Dendritic cell treated with granulocyte-macrophage colony-stimulating factor and Interleukin-4, amounts not matched to agents 40 ng/mL and 50 ng/mL, for 4 days (primary cell): ENCODE results near the gene INTU.

Experiments used
- H3K27ac Mint-ChIP-seq: one replicate; pipeline ENCODE4 v1.8.0; 2022; ENCODE audit warnings: mild to moderate bottlenecking, mixed read lengths
- H3K27me3 Mint-ChIP-seq: one replicate; pipeline ENCODE4 v1.8.0; 2022; ENCODE audit warnings: mild to moderate bottlenecking, mixed read lengths
- H3K36me3 Mint-ChIP-seq: one replicate; pipeline ENCODE4 v1.8.0; 2022; ENCODE audit warnings: low read depth, mixed read lengths
- H3K4me1 Mint-ChIP-seq: one replicate; pipeline ENCODE4 v1.8.0; 2022; ENCODE audit warnings: low read depth, mixed read lengths
- H3K4me3 Mint-ChIP-seq: one replicate; pipeline ENCODE4 v1.8.0; 2022; ENCODE audit warnings: mild to moderate bottlenecking, moderate library complexity, mixed read lengths
- H3K9me3 Mint-ChIP-seq: one replicate; pipeline ENCODE4 v1.8.0; 2022; ENCODE audit warnings: mixed read lengths
- intact Hi-C: fragments of 100-400 bp; cut with micrococcal nuclease; formaldehyde crosslinking; loops from one replicate; pipeline ENCODE4 v1.15.0; 2022

Gene INTU

GRCh38 chr4:127667116-127667515, 34.4 kb downstream of the INTU start:
- no peaks in the 10 kb centered on the region for H3K9me3 Mint-ChIP-seq
- no peaks in the 10 kb centered on the region for H3K27me3 Mint-ChIP-seq
- no peaks in the 10 kb centered on the region for H3K36me3 Mint-ChIP-seq
- no peaks in the 10 kb centered on the region for H3K4me1 Mint-ChIP-seq
- H3K27ac Mint-ChIP-seq: no peak overlapping the region
- no peak overlapping the region for H3K4me3 Mint-ChIP-seq
- intact Hi-C loops: no loop called here

- no peaks in the 10 kb centered on the region for H3K9me3 Mint-ChIP-seq
- no peak overlapping the region for H3K4me3 Mint-ChIP-seq
- no peaks in the 10 kb centered on the region for H3K4me1 Mint-ChIP-seq
- no peaks in the 10 kb centered on the region for H3K27me3 Mint-ChIP-seq
- H3K36me3 Mint-ChIP-seq: no peaks in the 10 kb centered on the region
- intact Hi-C loops: no loop called here
- H3K27ac Mint-ChIP-seq: no peak overlapping the region
These were observed 35.0 kb downstream of the INTU start for GRCh38 chr4:127667772-127668171.

GRCh38 chr4:127668770-127669169, 36.0 kb downstream of the INTU start:
- no peaks in the 10 kb centered on the region for H3K4me1 Mint-ChIP-seq
- no peaks in the 10 kb centered on the region for H3K36me3 Mint-ChIP-seq
- H3K9me3 Mint-ChIP-seq: no peaks in the 10 kb centered on the region
- no peak overlapping the region for H3K4me3 Mint-ChIP-seq
- H3K27me3 Mint-ChIP-seq: no peaks in the 10 kb centered on the region
- no peak overlapping the region for H3K27ac Mint-ChIP-seq
- intact Hi-C loops: no loop called here

GRCh38 chr4:127669691-127670090, 36.9 kb downstream of the INTU start:
- no peak overlapping the region for H3K27ac Mint-ChIP-seq
- intact Hi-C loops: no loop called here
- H3K27me3 Mint-ChIP-seq: no peaks in the 10 kb centered on the region
- H3K36me3 Mint-ChIP-seq: no peaks in the 10 kb centered on the region
- no peak overlapping the region for H3K4me3 Mint-ChIP-seq
- no peaks in the 10 kb centered on the region for H3K4me1 Mint-ChIP-seq
- no peaks in the 10 kb centered on the region for H3K9me3 Mint-ChIP-seq

GRCh38 chr4:127672111-127672510, 39.4 kb downstream of the INTU start:
- no peak overlapping the region for H3K4me3 Mint-ChIP-seq
- peaks cover 11% of the 10 kb centered on the region for H3K9me3 Mint-ChIP-seq
- intact Hi-C loops: no loop called here
- no peak overlapping the region for H3K27ac Mint-ChIP-seq
- H3K4me1 Mint-ChIP-seq: no peaks in the 10 kb centered on the region
- no peaks in the 10 kb centered on the region for H3K36me3 Mint-ChIP-seq
- no peaks in the 10 kb centered on the region for H3K27me3 Mint-ChIP-seq

GRCh38 chr4:127685292-127685691, 52.5 kb downstream of the INTU start:
- Mint-ChIP-seq H3K4me1 (peaks cover 5% of the 10 kb centered on the region), H3K27ac (no peak overlapping the region)
- intact Hi-C loops: no loop called here

GRCh38 chr4:127686658-127687057, 53.9 kb downstream of the INTU start:
- Mint-ChIP-seq H3K9me3 (no peaks in the 10 kb centered on the region), H3K27ac (no peak overlapping the region), H3K4me3 (no peak overlapping the region), H3K36me3 (no peaks in the 10 kb centered on the region), H3K4me1 (peaks cover 5% of the 10 kb centered on the region), H3K27me3 (no peaks in the 10 kb centered on the region)
- intact Hi-C loops: no loop called here

More at GRCh38 chr4:127685292-127685691, 52.5 kb downstream of the INTU start:
- no peak overlapping the region for H3K4me3 Mint-ChIP-seq
- no peaks in the 10 kb centered on the region for H3K27me3 Mint-ChIP-seq
- H3K9me3 Mint-ChIP-seq: no peaks in the 10 kb centered on the region
- no peaks in the 10 kb centered on the region for H3K36me3 Mint-ChIP-seq

GRCh38 chr4:127687580-127687979, 54.8 kb downstream of the INTU start:
- no peaks in the 10 kb centered on the region for H3K9me3 Mint-ChIP-seq
- H3K4me1 Mint-ChIP-seq: peaks cover 5% of the 10 kb centered on the region
- intact Hi-C loops: no loop called here
- no peaks in the 10 kb centered on the region for H3K36me3 Mint-ChIP-seq
- H3K27me3 Mint-ChIP-seq: no peaks in the 10 kb centered on the region
- no peak overlapping the region for H3K4me3 Mint-ChIP-seq
- H3K27ac Mint-ChIP-seq: no peak overlapping the region

GRCh38 chr4:127698789-127699200, 66.0 kb downstream of the INTU start:
- peaks cover 9% of the 10 kb centered on the region for H3K9me3 Mint-ChIP-seq
- no peaks in the 10 kb centered on the region for H3K27me3 Mint-ChIP-seq
- no peak overlapping the region for H3K4me3 Mint-ChIP-seq
- H3K27ac Mint-ChIP-seq: no peak overlapping the region
- H3K4me1 Mint-ChIP-seq: no peaks in the 10 kb centered on the region
- intact Hi-C loops: no loop called here
- H3K36me3 Mint-ChIP-seq: no peaks in the 10 kb centered on the region

- Mint-ChIP-seq H3K4me1 (no peaks in the 10 kb centered on the region), H3K4me3 (no peak overlapping the region), H3K36me3 (no peaks in the 10 kb centered on the region), H3K27ac (no peak overlapping the region), H3K27me3 (no peaks in the 10 kb centered on the region), H3K9me3 (no peaks in the 10 kb centered on the region)
- intact Hi-C loops: no loop called here
These were observed 76.2 kb downstream of the INTU start for GRCh38 chr4:127708985-127709384.

- no peaks in the 10 kb centered on the region for H3K27me3 Mint-ChIP-seq
- no peaks in the 10 kb centered on the region for H3K36me3 Mint-ChIP-seq
- no peak overlapping the region for H3K27ac Mint-ChIP-seq
- intact Hi-C loops: no loop called here
- no peaks in the 10 kb centered on the region for H3K4me1 Mint-ChIP-seq
- no peaks in the 10 kb centered on the region for H3K9me3 Mint-ChIP-seq
- no peak overlapping the region for H3K4me3 Mint-ChIP-seq
These were observed 76.7 kb downstream of the INTU start for GRCh38 chr4:127709456-127709855.

- H3K4me1 Mint-ChIP-seq: no peaks in the 10 kb centered on the region
- H3K27ac Mint-ChIP-seq: no peak within 1 kb of the TSS
- intact Hi-C loops: no loop called here
- H3K36me3 Mint-ChIP-seq: no peaks in the 10 kb centered on the region
- H3K27me3 Mint-ChIP-seq: no peaks in the 10 kb centered on the region
- no peaks in the 10 kb centered on the region for H3K9me3 Mint-ChIP-seq
- H3K4me3 Mint-ChIP-seq: no peak within 1 kb of the TSS
These were observed 97.6 kb downstream of the INTU start, which contains the start of gene SLC25A31 for GRCh38 chr4:127730142-127730913. SLC25A31 (plus strand) TSS chr4:127730400; CDS start chr4:127730546, 146 bp downstream.

GRCh38 chr4:127731406-127731805, 98.6 kb downstream of the INTU start:
- no peak overlapping the region for H3K27ac Mint-ChIP-seq
- H3K4me3 Mint-ChIP-seq: no peak overlapping the region
- intact Hi-C loops: no loop called here
- H3K4me1 Mint-ChIP-seq: no peaks in the 10 kb centered on the region
- H3K9me3 Mint-ChIP-seq: no peaks in the 10 kb centered on the region
- H3K27me3 Mint-ChIP-seq: no peaks in the 10 kb centered on the region
- no peaks in the 10 kb centered on the region for H3K36me3 Mint-ChIP-seq

- Mint-ChIP-seq H3K27me3 (no peaks in the 10 kb centered on the region), H3K27ac (no peak overlapping the region), H3K9me3 (no peaks in the 10 kb centered on the region), H3K36me3 (no peaks in the 10 kb centered on the region), H3K4me1 (no peaks in the 10 kb centered on the region), H3K4me3 (no peak overlapping the region)
- intact Hi-C loops: loop anchor here (1.0 kb wide), 1 partner anchor 127 kb away; no protein-coding TSS in a partner anchor
These were observed 100.0 kb downstream of the INTU start for GRCh38 chr4:127732623-127733328.
